Measurements from ENCODE around the gene PLAC1. TPM values are rescaled to one million over a fixed set of nuclear protein-coding genes. Genes with fewer than 3 reads are reported as not detected.
A peak's percentile ranks its signal among the peaks of the same experiment; 100 is the strongest.

The PLAC1 gene
- total RNA-seq, 1 experiment from 2014 or later: 0.51 TPM

DNA sequence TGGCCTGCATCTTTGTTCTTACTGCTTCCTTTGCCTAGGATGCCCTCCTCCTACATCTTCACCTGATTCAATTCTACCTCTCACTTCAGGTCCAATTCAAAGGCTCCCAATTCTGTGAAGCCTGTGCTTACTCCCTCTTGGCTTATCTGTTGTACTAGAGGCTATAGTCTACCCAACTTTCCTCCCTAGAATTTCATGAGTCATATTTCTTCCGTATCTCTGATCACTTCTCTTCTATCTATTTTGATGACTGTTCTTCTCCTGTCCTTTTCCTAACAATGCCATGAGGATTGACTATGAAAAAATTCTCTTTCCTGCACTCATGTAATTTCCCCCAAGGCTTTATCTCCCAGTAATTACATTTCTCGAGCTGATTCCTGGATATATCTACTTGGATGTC, 96.3 kb downstream of the PLAC1 start:
- in situ Hi-C loops (cut with HindIII; ENCODE audit: low pct_unique_long_range_greater_than_20kb, low sequenced_read_pairs) (no loop called here), intact Hi-C loops (cut with micrococcal nuclease; ENCODE audit: unreplicated experiment) (no loop called here)
- ChIA-PET POLR2A (no interaction called here), CTCF (no interaction called here)
- Histone ChIP-seq H3K9me3 (ENCODE audit: control insufficient read depth, insufficient read depth, low read depth, low read length) (no peaks in the 10 kb centered on the region), H3K27ac (ENCODE audit: low read length) (no peak overlapping the region), H3K4me1 (ENCODE audit: control insufficient read depth, insufficient read depth, low read length) (no peaks in the 10 kb centered on the region), H3K4me3 (ENCODE audit: low read depth in 2 of 2, low read length in 2 of 2) (no peak overlapping the region), H3K36me3 (ENCODE audit: control insufficient read depth, insufficient read depth, low read length) (no peaks in the 10 kb centered on the region), H3K27me3 (ENCODE audit: control insufficient read depth, insufficient read depth, low read length) (no peaks in the 10 kb centered on the region)
- ATAC-seq (no peak), DNase-seq (ENCODE audit: low read depth, low spot score) (no peak)
- TF ChIP-seq SIN3A (IDR thresholded peaks at IDR 0.05; ENCODE audit: borderline replicate concordance, insufficient read depth, low read depth, low read length): no peak
- TF ChIP-seq, protein P1, sequence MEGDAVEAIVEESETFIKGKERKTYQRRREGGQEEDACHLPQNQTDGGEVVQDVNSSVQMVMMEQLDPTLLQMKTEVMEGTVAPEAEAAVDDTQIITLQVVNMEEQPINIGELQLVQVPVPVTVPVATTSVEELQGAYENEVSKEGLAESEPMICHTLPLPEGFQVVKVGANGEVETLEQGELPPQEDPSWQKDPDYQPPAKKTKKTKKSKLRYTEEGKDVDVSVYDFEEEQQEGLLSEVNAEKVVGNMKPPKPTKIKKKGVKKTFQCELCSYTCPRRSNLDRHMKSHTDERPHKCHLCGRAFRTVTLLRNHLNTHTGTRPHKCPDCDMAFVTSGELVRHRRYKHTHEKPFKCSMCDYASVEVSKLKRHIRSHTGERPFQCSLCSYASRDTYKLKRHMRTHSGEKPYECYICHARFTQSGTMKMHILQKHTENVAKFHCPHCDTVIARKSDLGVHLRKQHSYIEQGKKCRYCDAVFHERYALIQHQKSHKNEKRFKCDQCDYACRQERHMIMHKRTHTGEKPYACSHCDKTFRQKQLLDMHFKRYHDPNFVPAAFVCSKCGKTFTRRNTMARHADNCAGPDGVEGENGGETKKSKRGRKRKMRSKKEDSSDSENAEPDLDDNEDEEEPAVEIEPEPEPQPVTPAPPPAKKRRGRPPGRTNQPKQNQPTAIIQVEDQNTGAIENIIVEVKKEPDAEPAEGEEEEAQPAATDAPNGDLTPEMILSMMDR (IDR thresholded peaks at IDR 0.05): no peak
- TF ChIP-seq POLR2AphosphoS5 (IDR thresholded peaks at IDR 0.05; ENCODE audit: low read depth, low read length): no peak
- TF ChIP-seq REST (IDR thresholded peaks at IDR 0.05; ENCODE audit: insufficient read depth in 1 of 2, low read depth in 2 of 2, low read length in 1 of 2): no peak
- TF ChIP-seq TCF7L2 (IDR thresholded peaks at IDR 0.05; ENCODE audit: low read depth, low read length): no peak
- no TSS peak for BruUV-seq (replicated peaks)

GRCh38 chrX:134558133-134558532, 100.1 kb downstream of the PLAC1 start:
- ChIA-PET POLR2A (no interaction called here), CTCF (no interaction called here)
- in situ Hi-C loops (cut with HindIII; ENCODE audit: low pct_unique_long_range_greater_than_20kb, low sequenced_read_pairs): no loop called here
- ATAC-seq: no peak
- DNase-seq (ENCODE audit: low read depth, low spot score): no peak
- BruUV-seq (replicated peaks): no TSS peak
- intact Hi-C loops (cut with micrococcal nuclease; ENCODE audit: unreplicated experiment): no loop called here
- peaks cover 8% of the 10 kb centered on the region; the same call in 1 of the 2 replicates for H3K4me1 ChIP-seq (ENCODE audit: control insufficient read depth, insufficient read depth, low read length)
- H3K9me3 ChIP-seq (ENCODE audit: control insufficient read depth, insufficient read depth, low read depth, low read length): no peaks in the 10 kb centered on the region
- H3K4me3 ChIP-seq (ENCODE audit: low read depth in 2 of 2, low read length in 2 of 2): no peak overlapping the region
- no peaks in the 10 kb centered on the region for H3K27me3 ChIP-seq (ENCODE audit: control insufficient read depth, insufficient read depth, low read length)
- no peaks in the 10 kb centered on the region for H3K36me3 ChIP-seq (ENCODE audit: control insufficient read depth, insufficient read depth, low read length)
- no peak for TF ChIP-seq SIN3A (IDR thresholded peaks at IDR 0.05; ENCODE audit: borderline replicate concordance, insufficient read depth, low read depth, low read length)
- no peak overlapping the region for H3K27ac ChIP-seq (ENCODE audit: low read length)

- Histone ChIP-seq H3K36me3 (ENCODE audit: control insufficient read depth, insufficient read depth, low read length) (no peaks in the 10 kb centered on the region), H3K9me3 (ENCODE audit: control insufficient read depth, insufficient read depth, low read depth, low read length) (no peaks in the 10 kb centered on the region), H3K27ac (ENCODE audit: low read length) (peak overlapping the region; percentile 6; the same call in 1 of the 2 replicates), H3K4me1 (ENCODE audit: control insufficient read depth, insufficient read depth, low read length) (peaks cover 33% of the 10 kb centered on the region), H3K27me3 (ENCODE audit: control insufficient read depth, insufficient read depth, low read length) (no peaks in the 10 kb centered on the region), H3K4me3 (ENCODE audit: low read depth in 2 of 2, low read length in 2 of 2) (no peak overlapping the region)
- DNase-seq (ENCODE audit: low read depth, low spot score): no peak
- ATAC-seq: no peak
- TF ChIP-seq, protein P1 (IDR thresholded peaks at IDR 0.05): no peak
- TF ChIP-seq REST (IDR thresholded peaks at IDR 0.05; ENCODE audit: insufficient read depth in 1 of 2, low read depth in 2 of 2, low read length in 1 of 2): no peak
- no peak for TF ChIP-seq SIN3A (IDR thresholded peaks at IDR 0.05; ENCODE audit: borderline replicate concordance, insufficient read depth, low read depth, low read length)
- no peak for TF ChIP-seq POLR2AphosphoS5 (IDR thresholded peaks at IDR 0.05; ENCODE audit: low read depth, low read length)
- TF ChIP-seq TCF7L2 (IDR thresholded peaks at IDR 0.05; ENCODE audit: low read depth, low read length): no peak
- no TSS peak for BruUV-seq (replicated peaks)
- intact Hi-C loops (cut with micrococcal nuclease; ENCODE audit: unreplicated experiment): no loop called here
- in situ Hi-C loops (cut with HindIII; ENCODE audit: low pct_unique_long_range_greater_than_20kb, low sequenced_read_pairs): no loop called here
- ChIA-PET CTCF (interaction anchor here (1.3 kb wide), 1 partner anchor 210 kb away, joined by 3 read pairs; no protein-coding TSS in a partner anchor), POLR2A (interaction anchor here (0.5 kb wide), 1 partner anchor 254 kb away, joined by 3 read pairs; no protein-coding TSS in a partner anchor)
Observed at GRCh38 chrX:134554291-134554690, 104.0 kb downstream of the PLAC1 start.
